CD4-positive, alpha-beta T cell treated with Interleukin-4 for 1 hour (primary cell): Measurements from ENCODE around the gene RHEBL1.
A peak's percentile ranks its signal among the peaks of the same experiment; 100 is the strongest.

Experiments used
- DNase-seq, 2 donors: peaks; one replicate each; pipeline ENCODE4 v3.0.0-alpha.2; 2020 to 2022

The RHEBL1 gene

DNA sequence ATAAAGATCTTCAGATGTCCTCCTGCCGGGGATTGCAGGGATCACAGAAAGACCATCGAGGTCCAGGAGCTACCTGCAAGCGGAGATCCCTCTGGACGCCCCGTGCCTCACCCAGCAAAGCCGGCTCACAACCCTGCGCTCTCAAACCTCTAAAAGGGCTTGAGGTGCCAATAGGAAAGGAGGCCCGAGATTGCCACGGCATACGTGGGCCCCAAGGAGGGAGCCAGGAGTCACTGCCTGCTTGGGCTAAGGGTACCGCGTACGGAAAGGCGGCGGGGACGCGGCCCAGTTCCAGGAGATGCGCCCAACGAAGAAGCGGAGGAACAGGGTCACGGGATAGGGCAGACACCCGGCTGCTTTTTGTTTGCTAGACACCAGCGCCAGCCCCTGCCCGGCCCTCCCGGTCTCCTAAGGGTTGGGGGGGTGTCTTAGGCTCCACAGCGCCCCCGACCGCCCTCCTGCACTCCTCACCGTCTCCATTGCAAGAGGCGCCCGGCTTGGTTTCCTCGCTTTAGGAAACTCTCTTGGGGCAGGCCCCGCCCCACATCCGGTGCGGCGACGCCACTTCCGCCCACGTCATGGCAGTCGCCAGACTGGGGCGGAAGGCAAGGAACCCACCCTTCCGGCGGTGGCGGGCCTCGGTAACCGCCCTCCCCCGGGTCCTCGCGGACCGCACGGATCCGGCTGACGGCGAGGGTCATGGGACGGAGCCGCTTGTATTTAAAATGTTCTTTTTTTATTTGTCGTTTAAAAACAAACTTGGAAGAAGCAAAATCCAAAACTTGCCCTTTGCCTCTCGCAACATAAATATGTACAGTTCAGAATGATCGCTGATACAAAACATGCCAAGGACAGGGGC lies 51.3 kb downstream of the RHEBL1 start, which contains the start of gene PRKAG1:
Gene PRKAG1, minus strand, starts transcription at position 516 of the 859 bp plus-strand sequence. Its CDS starts 36 bp downstream, at position 480.
- peak; percentile 97 to 98 for DNase-seq

DNA sequence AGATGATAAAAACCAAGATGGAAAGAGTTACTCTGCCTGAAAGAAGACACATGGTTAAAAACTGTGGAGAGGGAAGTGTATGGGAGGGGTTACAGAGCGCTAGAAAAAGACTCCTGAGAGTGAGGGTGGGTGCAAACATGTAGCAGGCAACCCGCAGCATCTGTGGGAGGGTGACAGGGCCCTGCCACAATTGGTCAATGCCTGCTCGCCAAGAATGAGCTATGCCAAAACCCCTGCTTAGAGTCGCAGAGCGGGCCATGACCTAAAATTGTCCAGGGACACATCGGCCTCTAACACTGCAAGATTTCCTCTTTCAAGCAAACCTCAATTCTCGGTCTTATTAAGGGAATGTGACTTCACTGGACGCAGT lies 51.9 kb downstream of the RHEBL1 start:
- peak in 1 of 2 donors; percentile 31 for DNase-seq

DNA sequence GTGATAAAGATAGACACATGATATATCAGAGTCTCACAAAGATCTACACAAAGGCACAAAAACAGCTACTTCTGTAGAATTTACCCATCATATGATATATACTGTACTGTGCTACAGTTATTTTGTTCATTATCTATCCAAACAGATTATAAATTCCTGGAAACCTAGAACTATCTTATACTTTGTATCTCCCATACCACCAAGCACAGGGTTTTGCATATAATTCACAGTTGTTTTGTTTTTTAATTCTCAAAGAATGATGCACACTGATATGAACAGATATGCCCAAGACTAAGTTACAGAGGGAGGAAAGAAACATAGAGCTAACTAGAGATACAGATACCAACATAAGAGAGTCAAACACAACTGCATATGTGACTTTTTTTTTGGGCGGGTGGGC lies 54.6 kb downstream of the RHEBL1 start:
- no peak for DNase-seq
